Suprapubic skin (tissue), 4 donors: Measurements from ENCODE around the gene GXYLT2. TPM values are rescaled to one million over a fixed set of nuclear protein-coding genes. Genes with fewer than 3 reads are reported as not detected.

ENCODE experiments used
- DNase-seq, 2 donors: peaks; one replicate each; pipeline ENCODE4 v3.0.0-alpha.2; 2019; ENCODE audit warnings: low spot score in 2 of 2
- H3K27ac ChIP-seq: fragments of 200-600 bp; sonication (generic); one replicate; pipeline ENCODE4 v1.5.1; 2019
- H3K27me3 ChIP-seq: fragments of 200-600 bp; sonication (generic); one replicate; pipeline ENCODE4 v1.5.1; 2019
- H3K36me3 ChIP-seq: fragments of 200-600 bp; sonication (generic); one replicate; pipeline ENCODE4 v1.5.1; 2019
- H3K4me1 ChIP-seq: fragments of 200-600 bp; sonication (generic); one replicate; pipeline ENCODE4 v1.5.1; 2019
- H3K4me3 ChIP-seq: fragments of 200-600 bp; sonication (generic); one replicate; pipeline ENCODE4 v1.5.1; 2019; ENCODE audit warnings: mild to moderate bottlenecking
- H3K9me3 ChIP-seq: fragments of 200-600 bp; sonication (generic); one replicate; pipeline ENCODE4 v1.5.1; 2019
- EP300 ChIP-seq: sonication (generic); formaldehyde crosslinking; IDR thresholded peaks from one replicate; pipeline ENCODE4 v1.6.1; 2017; ENCODE audit warnings: antibody characterized with exemption
- POLR2A ChIP-seq, 2 donors: fragments of 450-650 bp; IDR thresholded peaks; one replicate each; pipeline ENCODE4 v1.6.1; 2017; ENCODE audit warnings: antibody characterized with exemption in 2 of 2, mild to moderate bottlenecking in 2 of 2, moderate library complexity in 2 of 2
- POLR2AphosphoS5 ChIP-seq, 3 donors: sonication (generic); formaldehyde crosslinking; IDR thresholded peaks; one replicate each; pipeline ENCODE4 v1.6.1; 2017; ENCODE audit warnings: antibody characterized with exemption in 3 of 3
- WGBS: methylation state at CpG from one replicate; pipeline ENCODE4 v1.1.5; 2018; 5-methylcytosine and 5-hydroxymethylcytosine counted together
- total RNA-seq, 4 donors: library from RNA; depleted of rRNA; stranded (reverse); fragments of >200 nt; gene quantifications; one replicate each; pipeline ENCODE4 v1.1.0, GENCODE V29; 2016
- TF ChIP-seq, protein P1 (sequence below), 2 donors: fragments of 200-600 bp in 1 of 2; fragments of 450-650 bp in 1 of 2; sonication (generic) in 1 of 2; IDR thresholded peaks; one replicate each; pipeline ENCODE4 v1.5.1; 2016 to 2019; ENCODE audit warnings: antibody characterized with exemption in 2 of 2, mild to moderate bottlenecking in 1 of 2, moderate library complexity in 1 of 2

The GXYLT2 gene
- total RNA-seq, 4 donors from 2014 or later: 0.72 to 18.6 (median 2.1) TPM

DNA sequence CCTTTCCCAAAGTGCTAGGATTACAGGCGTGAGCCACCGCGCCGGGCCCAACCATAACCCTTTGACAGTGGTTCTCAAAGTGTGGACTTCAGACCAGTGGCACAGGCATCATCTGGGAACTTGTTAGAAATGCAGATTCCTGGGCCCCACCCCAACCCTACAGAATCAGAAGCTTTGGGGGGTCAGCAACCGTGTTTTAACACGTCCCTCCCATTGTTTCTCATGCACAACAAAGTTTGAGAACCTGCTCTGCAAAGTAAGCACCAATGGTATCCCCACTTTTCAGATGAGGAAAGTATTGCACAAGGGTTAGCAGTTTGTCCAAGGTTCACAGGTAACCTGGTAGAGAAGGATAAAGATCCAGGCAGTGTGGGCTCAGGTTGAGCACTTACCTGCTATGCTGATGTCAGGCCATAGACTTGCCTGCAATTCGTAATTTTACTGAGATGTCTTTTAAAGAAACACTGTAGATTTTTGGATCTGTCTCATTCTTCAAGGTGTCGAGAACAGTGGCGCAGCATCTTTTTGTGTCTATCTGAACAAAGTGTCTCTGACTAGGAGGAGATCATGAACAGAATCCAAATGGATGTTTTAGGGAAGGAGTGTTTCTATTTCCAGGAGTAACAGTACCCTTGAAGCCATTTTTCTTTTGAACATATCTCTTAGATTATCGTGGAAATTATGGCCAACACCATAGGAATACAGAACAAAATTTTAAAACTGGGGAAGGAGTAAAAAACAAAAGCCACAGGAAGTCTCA is 2.5 kb downstream of the GXYLT2 start:
- H3K36me3 ChIP-seq: no peaks in the 10 kb centered on the region
- no peak for DNase-seq
- peaks cover 43% of the 10 kb centered on the region for H3K4me1 ChIP-seq
- TF ChIP-seq EP300: no peak
- no peak for TF ChIP-seq POLR2AphosphoS5 (IDR thresholded peaks at IDR 0.05)
- TF ChIP-seq POLR2A (IDR thresholded peaks at IDR 0.05): no peak
- TF ChIP-seq, protein P1, sequence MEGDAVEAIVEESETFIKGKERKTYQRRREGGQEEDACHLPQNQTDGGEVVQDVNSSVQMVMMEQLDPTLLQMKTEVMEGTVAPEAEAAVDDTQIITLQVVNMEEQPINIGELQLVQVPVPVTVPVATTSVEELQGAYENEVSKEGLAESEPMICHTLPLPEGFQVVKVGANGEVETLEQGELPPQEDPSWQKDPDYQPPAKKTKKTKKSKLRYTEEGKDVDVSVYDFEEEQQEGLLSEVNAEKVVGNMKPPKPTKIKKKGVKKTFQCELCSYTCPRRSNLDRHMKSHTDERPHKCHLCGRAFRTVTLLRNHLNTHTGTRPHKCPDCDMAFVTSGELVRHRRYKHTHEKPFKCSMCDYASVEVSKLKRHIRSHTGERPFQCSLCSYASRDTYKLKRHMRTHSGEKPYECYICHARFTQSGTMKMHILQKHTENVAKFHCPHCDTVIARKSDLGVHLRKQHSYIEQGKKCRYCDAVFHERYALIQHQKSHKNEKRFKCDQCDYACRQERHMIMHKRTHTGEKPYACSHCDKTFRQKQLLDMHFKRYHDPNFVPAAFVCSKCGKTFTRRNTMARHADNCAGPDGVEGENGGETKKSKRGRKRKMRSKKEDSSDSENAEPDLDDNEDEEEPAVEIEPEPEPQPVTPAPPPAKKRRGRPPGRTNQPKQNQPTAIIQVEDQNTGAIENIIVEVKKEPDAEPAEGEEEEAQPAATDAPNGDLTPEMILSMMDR (IDR thresholded peaks at IDR 0.05): no peak
- no peak overlapping the region for H3K4me3 ChIP-seq
- WGBS: 73% methylated on average over 6 of the region's 10 CpGs
- peak overlapping the region; percentile 68 for H3K27ac ChIP-seq
- H3K9me3 ChIP-seq: no peaks in the 10 kb centered on the region
- peaks cover 3% of the 10 kb centered on the region for H3K27me3 ChIP-seq

DNA sequence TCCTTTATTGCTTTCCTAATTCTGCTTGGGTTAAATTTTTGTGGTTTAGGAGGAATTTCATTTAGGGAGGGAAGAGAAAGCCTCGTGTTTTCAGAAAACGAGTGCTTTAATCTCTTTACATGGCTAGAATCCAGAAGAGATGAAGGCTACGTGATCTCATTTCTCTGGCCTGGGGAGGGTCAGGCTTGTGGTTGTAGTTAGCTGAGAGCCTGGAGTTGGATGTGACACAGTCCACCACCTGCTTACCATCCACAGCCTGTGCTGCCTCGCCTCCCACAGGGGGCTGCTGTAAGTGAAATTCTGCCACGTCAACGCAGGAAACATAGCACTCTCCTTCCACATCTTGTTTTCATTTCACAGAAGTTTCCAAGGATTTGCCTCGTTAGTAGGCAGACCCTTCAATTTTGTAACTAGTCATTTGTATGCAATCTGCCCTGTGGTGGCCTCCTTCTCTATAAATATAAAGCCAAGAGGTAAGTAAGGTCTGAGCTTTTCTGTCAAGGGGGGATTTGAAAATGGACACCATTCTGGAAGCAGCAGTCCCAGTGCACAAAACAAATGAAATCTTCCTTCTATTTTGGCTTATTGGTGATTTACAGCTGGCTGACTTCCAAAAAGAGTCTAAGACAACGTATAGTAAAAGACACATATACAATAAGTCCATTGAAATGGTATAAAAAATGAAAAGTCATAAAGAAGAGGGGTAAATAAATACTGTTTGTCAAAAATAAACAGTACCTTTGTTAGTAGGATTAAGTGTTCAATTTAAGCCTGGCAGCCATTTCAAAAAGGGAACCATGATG is 3.4 kb downstream of the GXYLT2 start:
- 29% methylated on average over 8 of the region's 8 CpGs for WGBS
- Histone ChIP-seq H3K4me3 (no peak overlapping the region), H3K36me3 (no peaks in the 10 kb centered on the region), H3K27ac (peak overlapping the region; percentile 68), H3K4me1 (peaks cover 43% of the 10 kb centered on the region), H3K27me3 (peaks cover 3% of the 10 kb centered on the region), H3K9me3 (no peaks in the 10 kb centered on the region)
- peak in 1 of 2 donors; percentile 67 for DNase-seq
- TF ChIP-seq POLR2AphosphoS5 (IDR thresholded peaks at IDR 0.05): peak in 1 of 3 donors; percentile 2
- no peak for TF ChIP-seq POLR2A (IDR thresholded peaks at IDR 0.05)

DNA sequence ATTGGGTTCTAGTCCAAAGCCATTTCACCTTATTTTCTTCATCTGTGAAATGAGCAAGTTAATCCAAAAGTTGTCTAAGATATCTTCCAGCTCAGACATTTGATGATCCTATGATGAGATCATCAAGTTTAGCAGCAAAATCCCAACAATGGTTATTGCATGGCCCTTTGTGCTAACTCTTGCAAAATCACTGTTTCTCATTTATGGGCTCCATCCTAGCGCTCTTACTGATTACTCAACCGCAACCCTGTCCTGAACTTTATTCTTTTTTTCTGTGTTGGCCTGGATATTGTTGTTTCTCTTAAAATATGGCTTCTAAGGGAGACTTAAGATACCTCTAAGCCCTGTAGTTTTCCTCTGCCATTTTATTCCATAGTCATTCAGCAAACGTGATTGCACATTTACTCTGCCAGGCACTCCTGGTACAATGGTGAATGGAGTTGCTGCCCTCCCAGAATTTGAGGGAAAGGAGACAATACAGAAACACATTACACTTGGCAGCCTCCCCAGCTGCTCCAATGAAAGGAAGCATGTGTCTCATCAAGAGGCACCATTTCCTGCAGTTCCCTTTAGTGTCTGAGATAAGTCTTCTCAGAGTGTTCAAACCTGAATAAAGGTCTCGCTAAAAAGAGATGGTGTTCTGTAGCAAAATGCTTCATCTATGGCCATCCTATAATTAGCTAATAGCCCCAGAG is 4.4 kb downstream of the GXYLT2 start:
- DNase-seq: no peak
- Histone ChIP-seq H3K36me3 (no peaks in the 10 kb centered on the region), H3K27me3 (peaks cover 3% of the 10 kb centered on the region), H3K9me3 (no peaks in the 10 kb centered on the region), H3K4me1 (peaks cover 39% of the 10 kb centered on the region), H3K4me3 (no peak overlapping the region), H3K27ac (peak overlapping the region; percentile 68)
- TF ChIP-seq POLR2AphosphoS5 (IDR thresholded peaks at IDR 0.05) (peak in 2 of 3 donors; percentile 58 to 60), EP300 (no peak)
- 49% methylated on average over 4 of the region's 4 CpGs for WGBS

DNA sequence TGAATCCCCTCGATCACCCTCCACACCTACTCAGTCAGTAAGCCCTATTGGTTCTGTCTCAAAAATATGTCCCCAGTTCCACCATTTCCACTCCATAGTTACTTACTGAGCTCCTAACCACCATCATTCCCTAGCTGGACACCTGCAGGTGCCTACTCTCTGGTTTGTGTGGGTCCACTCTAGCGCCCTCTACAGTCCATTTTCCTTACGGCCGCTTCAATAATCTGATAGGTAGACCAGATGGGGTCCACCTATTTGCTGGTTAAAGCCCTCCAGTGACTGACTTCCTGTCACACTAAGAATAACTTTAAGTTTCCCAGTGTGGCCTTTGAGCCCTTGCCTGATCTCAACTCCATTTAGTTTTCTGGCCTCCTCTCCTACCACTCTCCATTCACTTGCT is 5.0 kb downstream of the GXYLT2 start:
- TF ChIP-seq POLR2A (IDR thresholded peaks at IDR 0.05) (no peak), EP300 (no peak), POLR2AphosphoS5 (IDR thresholded peaks at IDR 0.05) (no peak)
- TF ChIP-seq, protein P1 (IDR thresholded peaks at IDR 0.05): no peak
- Histone ChIP-seq H3K4me3 (no peak overlapping the region), H3K4me1 (peaks cover 33% of the 10 kb centered on the region), H3K36me3 (no peaks in the 10 kb centered on the region), H3K9me3 (no peaks in the 10 kb centered on the region), H3K27ac (peak overlapping the region; percentile 7), H3K27me3 (peaks cover 3% of the 10 kb centered on the region)
- no peak for DNase-seq
- WGBS: 59% methylated on average over 4 of the region's 4 CpGs

DNA sequence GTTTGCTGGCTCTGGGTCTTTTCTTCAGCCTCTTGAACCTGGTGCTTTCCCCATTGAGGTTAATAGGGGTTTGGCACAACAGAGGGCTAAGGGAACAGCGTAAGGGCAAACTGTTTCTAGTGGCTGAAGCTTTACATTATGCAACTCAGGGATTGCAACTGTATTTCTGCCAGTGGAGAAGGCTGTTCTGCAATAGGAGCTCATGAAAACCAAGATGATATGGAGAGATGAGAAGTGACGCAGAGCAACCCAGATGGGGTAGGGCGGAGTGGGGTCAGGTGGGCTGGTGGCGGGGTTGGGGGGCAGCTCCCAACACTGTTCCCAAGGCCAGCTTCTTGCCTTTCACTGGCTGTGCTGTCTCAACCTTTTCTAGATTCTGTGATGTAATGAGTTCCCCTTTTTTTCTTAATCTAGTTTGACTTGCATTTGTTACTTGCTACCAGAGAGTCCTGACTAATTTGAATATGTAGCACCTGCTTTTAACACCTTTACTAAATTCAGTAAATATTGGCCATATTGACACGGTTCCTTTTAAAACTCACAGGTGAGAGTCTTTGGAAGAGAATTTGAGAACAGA is 7.2 kb downstream of the GXYLT2 start:
- Histone ChIP-seq H3K4me3 (no peak overlapping the region), H3K36me3 (no peaks in the 10 kb centered on the region), H3K9me3 (no peaks in the 10 kb centered on the region), H3K4me1 (peaks cover 22% of the 10 kb centered on the region), H3K27ac (no peak overlapping the region), H3K27me3 (no peaks in the 10 kb centered on the region)
- no peak for TF ChIP-seq POLR2AphosphoS5 (IDR thresholded peaks at IDR 0.05)
- no peak for TF ChIP-seq EP300
- no peak for TF ChIP-seq POLR2A (IDR thresholded peaks at IDR 0.05)
- TF ChIP-seq, protein P1 (IDR thresholded peaks at IDR 0.05): no peak
- no peak for DNase-seq
- WGBS: 84% methylated on average over 5 of the region's 5 CpGs
